Stimulated activated CD8-positive, alpha-beta memory T cell treated with anti-CD3 and anti-CD28 coated beads, Interleukin-7, amount 100 ng/mL, for 24 hours (primary cell): ENCODE results near the gene DPH7.
"Not testable (repeated sequence)": the region's sequence is repeated elsewhere in the genome, so short reads cannot be mapped to it uniquely, and the experiment has no call there.

ENCODE experiments used
- DNase-seq: peaks from one replicate; pipeline ENCODE4 v3.0.0-alpha.2; 2020; ENCODE audit warnings: low read depth

DPH7 gene

DNA sequence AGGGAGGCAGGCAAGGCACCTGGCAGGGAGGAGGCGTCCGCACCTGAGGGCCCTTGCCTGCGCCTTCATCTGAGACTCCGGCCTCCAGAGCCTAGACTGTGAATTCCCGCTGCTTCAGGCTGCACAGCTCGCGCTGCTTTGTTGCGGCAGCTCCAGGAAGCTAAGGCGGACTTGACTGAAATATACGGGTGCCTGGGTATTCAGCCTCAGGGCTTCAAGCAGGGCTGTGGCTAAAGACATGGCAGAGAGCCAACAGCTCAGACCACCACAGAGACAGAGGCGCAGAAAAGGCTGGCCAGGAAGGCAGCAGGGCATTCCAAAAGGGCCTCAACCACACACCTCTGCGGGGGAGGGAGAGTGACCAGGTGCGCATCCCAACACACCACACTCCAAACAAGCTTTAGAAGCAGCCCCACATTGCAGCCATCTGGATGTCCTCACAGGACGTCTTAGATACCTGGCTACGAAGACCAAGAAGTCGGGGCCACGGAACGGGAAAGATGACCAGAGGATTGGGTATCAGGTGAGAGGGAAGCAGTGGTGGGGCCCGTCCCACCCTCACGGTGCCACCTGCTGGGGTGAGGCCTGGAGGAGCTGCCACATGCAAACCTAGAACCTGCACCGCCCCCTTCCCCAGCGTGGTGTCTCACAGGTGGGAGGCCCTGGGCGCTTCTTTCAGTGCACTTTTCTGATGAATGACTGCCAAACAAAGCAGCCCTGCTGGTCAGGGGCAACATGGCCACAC is 1.7 kb upstream of the DPH7 start:
- DNase-seq: no peak

DNA sequence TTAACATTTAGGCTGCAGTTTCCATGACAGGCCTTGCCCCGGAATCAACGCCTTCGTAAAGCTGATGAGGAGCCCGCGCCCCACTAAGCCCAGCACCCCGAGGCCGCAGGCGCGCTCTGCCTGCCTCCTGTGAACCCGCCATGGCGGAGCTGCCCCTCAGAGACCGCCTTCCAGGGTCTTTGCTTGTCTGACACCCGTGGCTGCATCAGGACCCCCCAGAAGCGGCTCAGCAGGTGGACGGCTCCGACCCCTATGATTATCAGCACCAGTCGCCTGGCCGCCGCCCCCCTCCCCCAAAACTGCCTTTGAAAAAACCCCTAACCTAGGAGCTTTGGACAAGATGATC is 507 bp upstream of the DPH7 start:
- DNase-seq: no peak

DNA sequence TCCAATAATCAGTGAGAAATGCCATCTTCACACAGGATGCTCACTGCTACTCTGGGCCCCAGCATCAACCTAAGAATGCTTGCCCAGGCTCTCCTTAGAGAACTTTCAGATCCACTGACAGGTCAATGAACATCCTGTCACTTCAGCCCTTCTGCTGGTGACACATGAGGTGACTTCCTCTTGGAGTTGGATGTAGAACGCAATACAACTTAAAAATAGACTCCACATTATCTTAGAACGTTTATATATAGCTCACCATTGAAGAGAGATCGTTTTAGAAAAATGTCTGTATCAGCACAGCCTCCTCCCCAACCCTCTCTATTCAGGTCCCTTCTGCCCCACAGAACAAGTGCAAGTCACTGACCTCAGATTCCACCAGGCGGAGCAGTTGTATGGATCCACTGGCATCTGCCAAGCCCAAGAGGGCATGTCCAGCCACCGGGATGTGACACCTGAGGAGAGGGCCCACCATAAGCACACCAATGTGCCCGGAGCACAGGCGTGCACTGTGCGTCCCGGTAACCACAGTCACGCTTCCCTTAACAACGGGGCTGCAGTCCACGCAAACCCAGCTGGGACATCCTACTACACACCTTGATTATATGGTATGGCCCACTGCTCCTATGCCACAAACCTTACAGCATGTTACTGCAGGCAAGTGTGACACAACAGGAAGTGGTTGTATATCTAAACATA is 2.9 kb downstream of the DPH7 start:
- no peak for DNase-seq

DNA sequence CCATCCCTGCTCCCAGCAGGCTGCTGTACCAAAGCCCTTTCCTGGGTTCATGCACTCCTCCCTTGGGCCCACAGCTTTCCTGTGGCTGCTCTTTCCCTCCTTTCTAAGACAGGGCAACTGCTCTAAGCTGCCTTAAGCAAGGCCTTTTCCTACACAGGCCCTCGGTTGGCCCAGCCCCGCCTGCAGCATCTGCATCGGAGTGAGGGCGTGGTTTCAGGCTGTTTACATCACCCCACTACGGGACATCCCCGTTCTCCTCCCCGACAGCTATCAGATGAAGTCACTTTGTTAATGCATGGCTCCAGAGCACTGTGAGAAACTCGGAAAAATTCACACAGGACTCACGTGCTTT is 3.4 kb downstream of the DPH7 start:
- no peak for DNase-seq

- no peak for DNase-seq
Observed at GRCh38 chr9:137574192-137574591, 4.5 kb downstream of the DPH7 start.

DNA sequence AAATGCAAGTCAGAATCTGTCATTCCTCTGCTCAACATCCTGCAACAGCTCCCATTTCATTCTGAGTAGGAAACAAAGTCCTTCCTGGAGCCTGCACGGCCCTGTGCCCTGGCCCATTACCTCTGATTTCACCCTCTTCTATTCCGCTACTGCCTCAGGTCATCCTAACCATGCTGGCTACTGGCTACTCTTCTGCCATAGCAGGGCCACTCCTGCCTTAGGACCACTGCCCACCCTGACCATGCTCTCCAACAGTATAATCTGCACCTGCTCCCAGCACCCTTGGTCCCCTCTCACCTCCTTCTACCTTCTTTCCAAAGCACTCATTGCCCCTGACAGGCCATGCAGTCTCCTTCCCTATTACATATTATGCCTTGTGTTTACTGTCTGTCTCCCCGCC is 8.2 kb downstream of the DPH7 start:
- DNase-seq: no peak

DNA sequence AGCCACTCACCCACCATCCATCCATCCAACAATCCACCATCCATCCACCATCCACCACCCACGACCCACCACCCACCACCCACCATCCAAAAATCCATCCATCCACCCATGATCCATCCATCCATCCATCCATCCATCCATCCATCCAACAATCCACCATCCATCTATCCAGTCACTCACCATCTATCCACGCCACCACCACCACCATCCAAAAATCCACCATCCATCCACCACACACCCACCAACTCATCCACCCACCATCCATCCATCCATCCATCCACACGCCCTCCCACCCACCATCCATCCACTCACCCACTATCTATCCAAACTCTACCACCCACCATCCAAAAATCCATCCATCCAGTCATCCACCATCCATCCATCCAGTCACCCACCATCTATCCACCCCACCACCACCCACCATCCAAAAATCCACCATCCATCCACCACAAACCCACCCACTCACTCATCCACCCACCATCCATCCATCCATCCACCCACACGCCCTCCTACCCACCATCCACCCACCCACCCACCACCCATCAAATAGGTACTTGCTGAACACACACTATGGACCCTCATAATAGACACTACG is 9.0 kb downstream of the DPH7 start:
- DNase-seq: no peak

DNA sequence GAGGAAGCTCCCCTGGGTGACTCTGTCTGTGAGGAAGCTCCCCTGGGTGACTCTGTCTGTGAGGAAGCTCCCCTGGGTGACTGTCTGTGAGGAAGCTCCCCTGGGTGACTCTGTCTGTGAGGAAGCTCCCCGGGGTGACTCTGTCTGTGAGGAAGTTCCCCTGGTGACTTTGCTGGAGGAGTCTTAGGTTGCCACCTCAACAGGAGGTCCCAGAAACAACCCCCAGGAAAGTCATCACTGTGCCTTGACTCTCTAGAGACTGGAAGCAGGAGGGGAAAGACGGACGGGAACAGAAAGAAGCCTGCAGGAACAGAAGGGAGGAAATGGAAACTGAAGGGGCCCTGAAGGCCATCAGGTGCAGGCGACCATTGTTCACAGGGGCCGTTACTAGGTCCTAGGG is 10.3 kb downstream of the DPH7 start:
- DNase-seq: not testable (repeated sequence)

DNA sequence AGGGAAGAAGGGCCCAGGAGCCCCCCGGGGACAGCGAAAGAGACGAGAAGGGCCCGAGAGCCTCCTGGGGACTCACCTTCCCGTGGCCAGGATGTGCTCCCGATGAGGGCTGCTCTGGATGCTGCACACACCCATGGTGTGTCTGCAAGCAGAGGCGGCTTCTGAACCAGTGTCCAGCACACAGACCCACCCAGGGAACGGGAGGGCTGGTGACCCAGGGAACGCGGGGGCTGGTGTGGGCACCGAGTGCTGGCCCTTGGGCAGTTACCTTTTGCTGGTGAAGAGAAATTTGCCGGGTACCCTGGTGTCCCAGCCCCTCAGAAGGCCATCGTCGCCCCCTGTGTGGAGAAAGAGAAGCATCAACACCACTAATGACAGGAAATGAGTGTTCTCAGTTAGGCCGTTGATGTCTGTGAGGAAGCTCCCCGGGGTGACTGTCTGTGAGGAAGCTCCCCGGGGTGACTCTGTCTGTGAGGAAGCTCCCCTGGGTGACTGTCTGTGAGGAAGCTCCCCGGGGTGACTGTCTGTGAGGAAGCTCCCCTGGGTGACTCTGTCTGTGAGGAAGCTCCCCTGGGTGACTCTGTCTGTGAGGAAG is 13.8 kb downstream of the DPH7 start:
- DNase-seq: no peak

- no peak for DNase-seq
Observed at GRCh38 chr9:137564134-137564533, 14.6 kb downstream of the DPH7 start.

GRCh38 chr9:137558127-137558526 is 20.6 kb downstream of the DPH7 start:
- no peak for DNase-seq

DNA sequence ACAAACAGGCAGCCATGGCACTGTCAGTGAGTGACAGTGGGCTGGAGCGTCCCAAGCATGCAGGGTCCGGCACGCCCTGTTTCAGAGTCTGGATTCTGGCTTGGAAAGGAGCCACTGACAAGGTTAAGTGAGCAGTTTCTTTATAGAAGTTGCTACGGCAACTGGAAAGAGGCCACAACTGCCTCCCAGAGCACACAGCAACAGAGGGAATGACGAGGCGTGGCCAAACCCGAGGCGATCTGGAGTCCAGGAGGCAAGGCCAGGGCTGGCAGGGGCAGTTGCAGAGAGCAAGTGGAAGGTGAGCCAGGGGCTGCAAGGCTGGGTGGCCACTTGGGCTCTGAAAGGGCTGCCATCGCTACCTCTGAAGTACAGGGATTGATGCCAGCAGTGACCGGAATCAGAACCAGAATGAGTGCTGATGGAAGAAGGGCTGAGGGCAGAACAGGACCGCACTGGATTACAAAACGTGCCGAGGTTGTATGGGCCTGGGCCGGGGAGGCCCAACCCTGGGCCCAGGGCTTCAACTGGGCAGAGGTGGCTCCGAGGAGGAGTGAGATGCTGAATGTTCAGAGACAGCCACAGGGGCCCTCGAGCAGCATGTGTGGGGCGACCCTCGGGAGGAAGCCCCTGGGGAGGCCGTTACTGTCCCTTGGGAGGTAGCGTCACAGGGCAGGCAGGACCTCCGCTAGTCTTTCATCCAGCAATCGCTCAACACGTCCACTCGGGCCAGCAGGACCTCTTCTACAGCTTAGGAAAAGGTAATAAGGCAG is 22.5 kb downstream of the DPH7 start:
- no peak for DNase-seq

DNA sequence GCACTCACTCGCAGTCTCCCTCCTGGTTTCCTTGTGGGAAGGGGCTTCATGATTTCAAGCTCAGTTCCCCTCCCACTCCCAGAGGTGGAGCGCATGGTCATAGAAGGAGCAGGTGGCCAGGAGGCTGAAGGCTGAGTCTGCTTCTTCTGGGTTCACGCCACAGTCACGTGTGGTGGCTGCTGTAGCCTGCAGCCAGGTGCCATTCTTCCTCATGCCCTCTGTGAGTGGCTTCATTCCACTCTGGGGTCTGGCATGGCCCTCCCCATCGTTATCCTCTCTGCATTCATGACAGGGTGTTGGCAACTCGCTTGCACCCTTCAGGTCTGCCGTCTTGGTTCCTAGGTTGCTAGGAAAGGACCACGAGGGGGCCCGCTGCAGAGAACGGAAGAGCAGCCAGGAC is 23.5 kb downstream of the DPH7 start:
- DNase-seq: no peak

GRCh38 chr9:137554349-137554748 is 24.4 kb downstream of the DPH7 start:
- no peak for DNase-seq

GRCh38 chr9:137553654-137554053 is 25.1 kb downstream of the DPH7 start:
- not testable (repeated sequence) for DNase-seq

- no peak for DNase-seq
Observed at GRCh38 chr9:137552022-137552768, 26.5 kb downstream of the DPH7 start.

- DNase-seq: peak; percentile 79
Observed at GRCh38 chr9:137551264-137552021, 27.3 kb downstream of the DPH7 start, which contains the start of gene MRPL41. MRPL41 (plus strand) TSS chr9:137551879; CDS start chr9:137552082, 203 bp downstream.

DNA sequence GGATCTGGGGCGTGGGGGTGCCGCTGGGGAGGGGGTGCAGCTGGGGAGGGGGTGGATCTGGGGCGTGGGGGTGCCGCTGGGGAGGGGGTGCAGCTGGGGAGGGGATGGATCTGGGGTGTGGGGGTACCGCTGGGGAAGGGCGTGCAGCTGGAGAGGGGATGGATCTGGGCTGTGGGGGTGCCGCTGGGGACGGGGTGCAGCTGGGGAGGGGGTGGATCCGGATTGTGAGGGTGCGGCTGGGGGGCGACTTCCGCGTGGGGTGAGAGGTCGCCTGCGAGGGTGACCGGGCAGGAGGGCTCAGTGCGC is 27.8 kb downstream of the DPH7 start:
- not testable (repeated sequence) for DNase-seq

GRCh38 chr9:137550231-137550621 is 28.5 kb downstream of the DPH7 start, which contains the start of gene PNPLA7:
PNPLA7 (minus strand) TSS chr9:137550402; CDS start chr9:137550197, 205 bp downstream.
- DNase-seq: no peak

GRCh38 chr9:137547687-137548543 is 30.8 kb downstream of the DPH7 start:
- no peak for DNase-seq
